ENCODE measurements around the gene PCDH8.

PCDH8 gene

DNA sequence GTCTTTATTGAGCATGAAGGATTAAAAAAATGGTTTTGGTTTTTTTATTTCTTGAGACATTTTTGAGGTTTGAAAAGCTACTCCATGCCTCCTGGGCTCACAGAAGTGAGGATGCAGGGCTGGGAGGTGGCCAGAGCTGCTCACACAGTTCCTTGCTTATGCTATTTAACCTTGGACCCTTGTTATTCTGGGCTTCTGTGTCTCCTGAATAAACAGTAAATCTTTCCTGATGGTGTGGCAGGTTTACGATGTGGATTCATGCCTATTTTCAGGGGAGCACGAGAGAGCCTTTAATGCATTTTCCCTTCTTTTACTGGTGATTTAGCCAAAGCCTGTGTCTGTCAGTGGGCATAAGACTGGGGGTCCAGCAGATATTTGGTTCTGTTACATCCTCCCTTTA is 34.3 kb upstream of the PCDH8 start:
- TF ChIP-seq, protein P1, sequence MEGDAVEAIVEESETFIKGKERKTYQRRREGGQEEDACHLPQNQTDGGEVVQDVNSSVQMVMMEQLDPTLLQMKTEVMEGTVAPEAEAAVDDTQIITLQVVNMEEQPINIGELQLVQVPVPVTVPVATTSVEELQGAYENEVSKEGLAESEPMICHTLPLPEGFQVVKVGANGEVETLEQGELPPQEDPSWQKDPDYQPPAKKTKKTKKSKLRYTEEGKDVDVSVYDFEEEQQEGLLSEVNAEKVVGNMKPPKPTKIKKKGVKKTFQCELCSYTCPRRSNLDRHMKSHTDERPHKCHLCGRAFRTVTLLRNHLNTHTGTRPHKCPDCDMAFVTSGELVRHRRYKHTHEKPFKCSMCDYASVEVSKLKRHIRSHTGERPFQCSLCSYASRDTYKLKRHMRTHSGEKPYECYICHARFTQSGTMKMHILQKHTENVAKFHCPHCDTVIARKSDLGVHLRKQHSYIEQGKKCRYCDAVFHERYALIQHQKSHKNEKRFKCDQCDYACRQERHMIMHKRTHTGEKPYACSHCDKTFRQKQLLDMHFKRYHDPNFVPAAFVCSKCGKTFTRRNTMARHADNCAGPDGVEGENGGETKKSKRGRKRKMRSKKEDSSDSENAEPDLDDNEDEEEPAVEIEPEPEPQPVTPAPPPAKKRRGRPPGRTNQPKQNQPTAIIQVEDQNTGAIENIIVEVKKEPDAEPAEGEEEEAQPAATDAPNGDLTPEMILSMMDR (conservative IDR thresholded peaks at IDR 0.05; ENCODE audit: low read depth, low read length): no peak
- Histone ChIP-seq H3K4me3 (IDR thresholded peaks at IDR 0.05; ENCODE audit: insufficient read depth, low read depth, low read length) (no peak overlapping the region), H3K9ac (no peak overlapping the region), H3K27ac (no peak overlapping the region), H3K4me2 (no peak overlapping the region), H3K27me3 (ENCODE audit: insufficient read depth, low read depth) (no peaks in the 10 kb centered on the region), H2AFZ (ENCODE audit: low read depth) (no peak overlapping the region), H3K79me2 (ENCODE audit: insufficient read depth, low read depth) (no peaks in the 10 kb centered on the region), H4K20me1 (ENCODE audit: insufficient read depth) (no peaks in the 10 kb centered on the region), H3K36me3 (ENCODE audit: insufficient read depth) (no peaks in the 10 kb centered on the region), H3K4me1 (ENCODE audit: low read depth, poor library complexity, severe bottlenecking) (peaks cover 19% of the 10 kb centered on the region)

DNA sequence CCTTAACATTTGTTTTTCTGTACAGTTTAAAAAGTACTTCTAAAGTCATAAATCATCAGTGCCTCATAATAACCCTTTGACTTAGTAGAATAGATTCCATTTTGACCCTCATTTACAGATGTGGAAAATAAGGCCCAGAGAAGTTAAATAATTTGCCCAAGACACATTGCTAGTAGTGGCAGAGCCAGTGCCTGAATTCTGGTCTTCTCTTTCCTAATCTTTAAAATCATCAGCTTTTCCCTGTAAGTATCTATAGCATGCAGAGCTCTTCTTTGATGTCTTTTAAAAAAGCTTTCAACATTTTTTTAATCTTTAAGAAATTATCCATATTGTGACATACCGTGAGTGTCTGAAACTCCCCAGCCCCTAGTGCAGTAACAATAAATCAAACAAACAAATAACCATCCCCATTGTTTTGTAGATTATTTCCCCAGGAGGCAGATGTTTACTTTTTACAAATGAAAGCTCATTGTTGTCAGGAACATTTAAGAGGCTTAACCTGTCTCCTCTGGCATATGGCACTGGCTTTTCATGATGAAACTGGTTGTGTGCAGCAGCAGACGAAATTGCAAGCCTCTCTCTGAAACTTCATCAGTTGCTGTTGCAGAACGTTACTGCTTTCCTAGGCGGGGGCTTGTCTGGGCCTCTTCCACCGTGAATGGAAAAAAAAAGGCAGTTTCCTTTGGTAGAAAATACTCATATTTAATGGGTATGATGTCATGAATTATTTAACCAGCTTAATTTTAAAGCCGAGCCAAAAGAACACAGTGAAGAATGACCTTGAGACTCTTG is 31.7 kb upstream of the PCDH8 start:
- no peak overlapping the region for H3K9ac ChIP-seq
- no peak overlapping the region for H3K4me3 ChIP-seq (IDR thresholded peaks at IDR 0.05; ENCODE audit: insufficient read depth, low read depth, low read length)
- TF ChIP-seq, protein P1 (conservative IDR thresholded peaks at IDR 0.05; ENCODE audit: low read depth, low read length): no peak

DNA sequence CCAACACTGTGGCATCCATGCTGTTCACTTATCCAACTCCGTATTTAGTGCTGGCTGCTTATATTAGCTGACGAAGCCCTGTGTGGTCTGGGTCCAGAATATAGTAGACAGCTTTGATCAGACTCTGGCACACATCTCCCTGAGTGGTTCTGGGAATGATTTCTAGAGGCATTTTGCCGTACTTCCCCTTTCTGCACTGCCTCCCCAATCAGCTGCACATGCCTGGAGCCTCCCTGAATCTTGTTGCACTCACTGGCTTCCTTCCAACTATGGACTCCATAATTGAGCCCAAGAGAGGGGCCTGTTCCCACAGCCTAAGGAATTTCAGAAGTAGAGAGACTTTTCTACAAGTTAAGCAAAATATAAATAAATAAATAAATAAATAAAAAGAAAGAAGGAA is 30.4 kb upstream of the PCDH8 start:
- no peaks in the 10 kb centered on the region for H4K20me1 ChIP-seq (ENCODE audit: insufficient read depth)

More for the DNA sequence above, 31.7 kb upstream of the PCDH8 start:
- H4K20me1 ChIP-seq (ENCODE audit: insufficient read depth): no peaks in the 10 kb centered on the region
- H2AFZ ChIP-seq (ENCODE audit: low read depth): peak overlapping the region; percentile 14; the same call in 1 of the 2 replicates
- H3K27ac ChIP-seq: no peak overlapping the region
- no peaks in the 10 kb centered on the region for H3K36me3 ChIP-seq (ENCODE audit: insufficient read depth)
- no peaks in the 10 kb centered on the region for H3K79me2 ChIP-seq (ENCODE audit: insufficient read depth, low read depth)
- peak overlapping the region; percentile 25; the same call in 1 of the 2 replicates for H3K4me2 ChIP-seq
- H3K4me1 ChIP-seq (ENCODE audit: low read depth, poor library complexity, severe bottlenecking): peaks cover 19% of the 10 kb centered on the region
- no peaks in the 10 kb centered on the region for H3K27me3 ChIP-seq (ENCODE audit: insufficient read depth, low read depth)

DNA sequence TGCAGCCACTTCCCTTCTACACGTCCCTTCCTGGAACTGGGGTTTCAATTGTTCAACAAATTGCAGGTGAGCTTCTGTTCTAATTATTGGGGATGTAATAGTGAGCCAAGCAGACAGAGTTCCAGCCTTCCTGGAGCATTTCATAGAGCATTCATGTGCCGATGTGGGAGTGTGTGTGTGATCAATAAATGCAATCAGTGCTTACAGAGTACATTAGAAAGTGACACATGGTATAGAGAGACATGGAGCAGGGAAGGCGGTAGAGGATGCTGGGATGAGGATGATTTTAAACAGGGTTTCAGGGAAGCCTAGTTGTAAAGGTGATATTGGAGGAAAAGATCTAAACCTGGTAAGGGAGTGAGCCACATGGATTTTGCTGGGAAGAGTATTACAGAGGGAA is 21.7 kb upstream of the PCDH8 start:
- peak overlapping the region; percentile 76 for H3K4me2 ChIP-seq
- no peaks in the 10 kb centered on the region for H3K27me3 ChIP-seq (ENCODE audit: insufficient read depth, low read depth)
- H3K4me1 ChIP-seq (ENCODE audit: low read depth, poor library complexity, severe bottlenecking): peaks cover 73% of the 10 kb centered on the region
- H3K9ac ChIP-seq: peak overlapping the region; percentile 11; the same call in 1 of the 2 replicates
- H3K79me2 ChIP-seq (ENCODE audit: insufficient read depth, low read depth): no peaks in the 10 kb centered on the region
- TF ChIP-seq, protein P1 (conservative IDR thresholded peaks at IDR 0.05; ENCODE audit: low read depth, low read length): no peak
- no peak overlapping the region for H3K4me3 ChIP-seq (IDR thresholded peaks at IDR 0.05; ENCODE audit: insufficient read depth, low read depth, low read length)
- no peaks in the 10 kb centered on the region for H3K36me3 ChIP-seq (ENCODE audit: insufficient read depth)
- peak overlapping the region; percentile 72 for H3K27ac ChIP-seq
- no peaks in the 10 kb centered on the region for H4K20me1 ChIP-seq (ENCODE audit: insufficient read depth)
- peak overlapping the region; percentile 18; the same call in 1 of the 2 replicates for H2AFZ ChIP-seq (ENCODE audit: low read depth)

More for the DNA sequence above, 30.4 kb upstream of the PCDH8 start:
- no peaks in the 10 kb centered on the region for H3K27me3 ChIP-seq (ENCODE audit: insufficient read depth, low read depth)
- H3K4me3 ChIP-seq (IDR thresholded peaks at IDR 0.05; ENCODE audit: insufficient read depth, low read depth, low read length): no peak overlapping the region
- no peak overlapping the region for H3K9ac ChIP-seq
- TF ChIP-seq, protein P1 (conservative IDR thresholded peaks at IDR 0.05; ENCODE audit: low read depth, low read length): no peak
- H3K79me2 ChIP-seq (ENCODE audit: insufficient read depth, low read depth): no peaks in the 10 kb centered on the region
- no peaks in the 10 kb centered on the region for H3K36me3 ChIP-seq (ENCODE audit: insufficient read depth)
- H3K27ac ChIP-seq: no peak overlapping the region
- no peak overlapping the region for H2AFZ ChIP-seq (ENCODE audit: low read depth)
- no peak overlapping the region for H3K4me2 ChIP-seq
- H3K4me1 ChIP-seq (ENCODE audit: low read depth, poor library complexity, severe bottlenecking): peaks cover 14% of the 10 kb centered on the region
